D341Med (cell line): ENCODE data around the gene SPATA2.
"Not testable (repeated sequence)": the region's sequence is repeated elsewhere in the genome, so short reads cannot be mapped to it uniquely, and the experiment has no call there.

Experiments used
- DNase-seq: peaks from one replicate; pipeline ENCODE4 v3.0.0; 2012; ENCODE audit warnings: low spot score

Gene SPATA2

DNA sequence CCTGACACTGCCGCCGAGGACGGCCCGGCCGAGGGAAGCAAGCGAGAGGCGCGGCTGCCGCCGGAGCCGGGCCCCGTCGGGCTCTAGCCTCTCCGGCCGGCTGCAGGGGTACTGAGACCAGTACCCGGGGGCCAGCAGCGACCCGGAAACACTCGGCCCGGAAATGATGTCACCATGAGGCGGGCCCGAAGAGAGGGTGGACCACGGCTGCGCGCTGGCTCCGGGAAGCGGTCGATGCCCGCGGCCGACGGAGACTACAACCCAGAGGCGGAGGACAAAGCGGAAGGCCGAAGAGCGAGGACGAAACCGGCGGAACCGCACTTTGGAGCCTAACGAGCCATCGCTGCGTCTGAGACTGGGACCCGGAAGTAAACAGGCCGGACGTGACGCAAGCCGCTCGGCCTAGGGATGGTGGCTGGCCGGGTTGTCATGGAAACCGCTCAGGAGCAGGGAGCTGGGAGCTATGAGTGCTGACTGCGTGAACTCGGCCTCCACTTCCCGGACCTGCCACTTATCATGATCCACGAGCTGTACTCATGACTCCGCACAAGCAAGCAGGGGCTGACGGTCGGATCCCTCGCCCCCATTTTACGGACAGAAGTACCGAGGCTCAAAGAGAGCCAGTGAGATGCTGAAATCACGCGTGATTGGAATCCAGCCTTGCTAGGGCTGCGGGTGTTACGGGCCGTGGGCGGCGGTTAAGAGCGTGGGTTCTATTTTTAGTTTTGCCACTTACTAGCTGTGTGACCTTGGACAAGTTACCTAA is at the start of gene SPATA2:
Gene SPATA2, minus strand, starts transcription at position 150 of the 766 bp plus-strand sequence. CDS start 7,039 bp downstream, outside the sequence.
- DNase-seq = peak; percentile 97

- no peak for DNase-seq
Measured at GRCh38 chr20:49961413-49961812, 46.1 kb upstream of the SPATA2 start.

GRCh38 chr20:49957089-49957938 is 42.0 kb upstream of the SPATA2 start:
- DNase-seq = not testable (repeated sequence)

DNA sequence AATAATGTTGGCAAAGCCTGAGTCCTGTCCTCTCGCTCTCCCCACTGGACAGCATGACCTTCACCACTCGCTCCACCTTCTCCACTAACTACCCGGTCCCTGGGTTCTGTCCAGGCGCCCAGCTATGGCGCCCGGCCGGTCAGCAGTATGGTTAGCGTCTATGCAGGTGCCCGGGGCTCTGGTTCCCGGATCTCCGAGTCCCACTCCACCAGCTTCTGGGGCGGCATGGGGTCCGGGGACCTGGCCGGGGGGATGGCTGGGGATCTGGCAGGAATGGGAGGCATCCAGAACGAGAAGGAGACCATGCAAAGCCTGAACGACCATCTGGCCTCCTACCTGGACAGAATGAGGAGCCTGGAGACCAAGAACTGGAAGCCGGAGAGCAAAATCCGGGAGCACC is 41.4 kb upstream of the SPATA2 start:
- no peak for DNase-seq

GRCh38 chr20:49955830-49956396 is 40.6 kb upstream of the SPATA2 start:
- not testable (repeated sequence) for DNase-seq

DNA sequence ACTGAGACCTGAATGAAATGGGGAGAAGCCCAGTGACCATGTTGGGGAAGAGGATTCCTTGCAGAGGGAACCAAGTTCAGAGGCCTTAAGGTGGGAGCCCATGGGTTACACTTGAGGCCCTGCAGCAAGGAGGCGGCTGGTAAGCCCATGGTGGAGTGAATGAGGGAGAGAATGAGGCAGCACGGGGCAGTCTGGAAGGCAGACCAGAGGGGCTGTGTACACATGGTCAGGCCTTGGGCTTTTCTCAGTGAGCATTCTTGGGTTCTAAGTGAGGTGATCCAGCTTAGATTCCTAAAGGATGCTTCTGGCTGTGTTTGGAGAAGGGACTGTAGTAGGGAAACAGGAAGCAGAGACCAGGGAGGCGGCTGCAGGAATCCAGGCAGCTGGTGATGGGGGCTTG is 39.8 kb upstream of the SPATA2 start:
- DNase-seq = no peak

- DNase-seq = no peak
Measured at GRCh38 chr20:49951151-49951550, 35.8 kb upstream of the SPATA2 start.

GRCh38 chr20:49948809-49949507 is 33.6 kb upstream of the SPATA2 start:
- DNase-seq = no peak

- DNase-seq = no peak
Measured at GRCh38 chr20:49948178-49948577, 32.8 kb upstream of the SPATA2 start.

- DNase-seq = no peak
Measured at GRCh38 chr20:49945701-49946477, 30.6 kb upstream of the SPATA2 start.

DNA sequence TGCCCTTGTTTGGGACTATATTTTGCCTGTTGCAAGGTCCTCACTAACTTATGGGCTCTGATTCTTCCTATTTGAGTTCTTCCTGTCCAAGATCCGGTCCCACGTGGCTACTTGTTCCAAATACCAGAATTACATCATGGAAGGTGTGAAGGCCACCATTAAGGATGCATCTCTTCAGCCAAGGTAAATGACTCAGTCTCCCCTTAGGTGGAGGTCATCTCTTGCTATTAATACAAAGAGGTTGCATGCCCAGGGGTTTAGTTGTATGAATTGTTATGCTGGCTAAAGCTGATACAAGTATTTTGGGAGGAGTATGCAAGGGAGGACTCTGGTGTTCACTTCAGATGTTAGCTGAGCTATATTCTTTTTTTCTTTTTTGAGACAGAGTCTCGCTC is 30.0 kb upstream of the SPATA2 start:
- DNase-seq = no peak

GRCh38 chr20:49942942-49943341 is 27.6 kb upstream of the SPATA2 start:
- DNase-seq = no peak

- DNase-seq = no peak
Measured at GRCh38 chr20:49942303-49942702, 27.0 kb upstream of the SPATA2 start.

- no peak for DNase-seq
Measured at GRCh38 chr20:49941456-49941855, 26.1 kb upstream of the SPATA2 start.

DNA sequence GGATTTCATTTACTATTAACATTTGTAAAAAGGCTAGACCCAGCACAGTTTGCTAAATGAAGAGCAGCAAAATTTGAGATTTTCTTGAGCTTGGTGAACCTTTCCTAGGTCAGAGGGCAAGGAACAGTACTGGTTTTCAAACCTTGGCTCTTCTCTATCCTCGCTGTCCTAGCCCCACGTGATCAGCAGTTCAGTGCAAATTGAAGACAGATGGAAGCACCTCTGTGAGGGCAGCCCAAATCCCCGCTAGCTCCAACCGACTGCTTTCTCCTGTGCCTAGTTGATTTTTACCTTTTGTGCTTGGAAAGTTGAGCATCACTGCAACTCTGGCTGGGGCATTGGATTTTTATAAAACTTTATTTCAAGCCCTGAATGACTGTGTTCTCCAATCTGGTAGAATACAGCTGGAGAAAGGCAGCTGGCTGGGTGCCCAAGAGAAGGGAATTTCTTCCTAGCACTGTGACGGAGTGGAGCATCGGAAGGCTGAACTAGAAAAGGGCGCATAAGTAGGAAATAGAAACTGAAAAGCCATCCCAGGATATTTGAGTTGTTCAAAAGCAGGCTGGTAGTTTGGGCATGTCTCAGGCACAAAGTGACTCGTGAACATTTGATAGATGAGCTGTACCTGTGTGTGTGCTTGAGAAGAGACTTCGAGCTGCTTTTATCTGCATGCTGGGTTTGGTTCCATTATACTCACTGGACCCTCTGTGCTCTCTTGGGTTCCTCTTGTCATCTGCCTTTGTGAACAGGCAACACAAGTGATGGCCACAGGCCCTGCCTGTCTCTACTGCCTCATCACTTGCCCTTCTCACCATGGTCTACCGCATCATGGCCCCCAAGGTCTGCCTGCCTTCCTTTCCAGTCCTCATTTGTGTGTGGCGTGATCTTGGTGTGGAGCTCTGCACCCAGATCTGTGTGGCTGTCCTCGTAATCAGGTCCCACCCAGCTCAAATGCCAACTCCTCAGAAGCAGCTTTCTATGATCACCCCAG is 23.1 kb upstream of the SPATA2 start:
- DNase-seq = peak; percentile 61

- DNase-seq = no peak
Measured at GRCh38 chr20:49937027-49937929, 21.9 kb upstream of the SPATA2 start.

DNA sequence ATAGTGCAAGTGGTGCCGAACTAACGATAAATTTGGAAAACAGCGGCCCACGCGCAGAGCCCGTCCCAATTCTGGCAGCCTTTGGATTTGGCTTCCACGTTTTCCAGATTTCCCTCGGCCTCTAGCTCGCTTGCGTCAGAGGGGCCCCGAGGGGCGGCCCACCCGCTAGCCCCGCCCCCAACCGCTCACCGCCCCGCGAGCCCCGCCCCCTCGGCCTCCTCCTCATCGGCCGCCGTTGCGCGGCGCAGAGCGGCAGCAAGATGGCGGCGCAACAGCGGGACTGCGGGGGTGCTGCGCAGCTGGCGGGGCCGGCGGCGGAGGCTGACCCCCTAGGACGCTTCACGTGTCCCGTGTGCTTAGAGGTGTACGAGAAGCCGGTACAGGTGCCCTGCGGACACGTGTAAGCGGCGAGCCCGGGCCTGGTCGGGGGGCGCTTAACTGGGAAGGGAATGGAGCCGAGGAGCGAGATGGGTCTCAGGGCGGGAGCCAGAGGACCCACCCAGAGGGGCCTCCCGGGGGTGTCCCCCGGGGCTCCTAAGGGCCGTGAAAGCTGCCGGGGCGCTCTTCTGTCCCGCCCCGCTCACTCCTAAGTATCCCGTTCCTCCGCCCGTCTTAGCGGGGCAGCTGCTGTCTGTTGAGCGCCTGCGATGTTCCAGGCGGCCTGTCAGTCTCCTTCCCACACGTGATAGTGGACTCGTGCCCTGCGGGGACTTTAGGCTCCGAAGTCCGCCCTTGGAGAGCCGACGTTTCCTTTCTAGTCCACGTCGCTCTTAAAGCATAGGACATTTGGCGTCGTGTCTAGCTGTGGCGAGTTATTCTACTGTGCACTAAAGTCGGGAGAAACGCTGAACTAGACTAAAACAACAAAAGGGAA is 21.1 kb upstream of the SPATA2 start, which contains the start of gene RNF114:
Gene RNF114, plus strand, starts transcription at position 245 of the 874 bp plus-strand sequence. Its CDS starts 16 bp downstream, at position 261.
- peak; percentile 99 for DNase-seq

DNA sequence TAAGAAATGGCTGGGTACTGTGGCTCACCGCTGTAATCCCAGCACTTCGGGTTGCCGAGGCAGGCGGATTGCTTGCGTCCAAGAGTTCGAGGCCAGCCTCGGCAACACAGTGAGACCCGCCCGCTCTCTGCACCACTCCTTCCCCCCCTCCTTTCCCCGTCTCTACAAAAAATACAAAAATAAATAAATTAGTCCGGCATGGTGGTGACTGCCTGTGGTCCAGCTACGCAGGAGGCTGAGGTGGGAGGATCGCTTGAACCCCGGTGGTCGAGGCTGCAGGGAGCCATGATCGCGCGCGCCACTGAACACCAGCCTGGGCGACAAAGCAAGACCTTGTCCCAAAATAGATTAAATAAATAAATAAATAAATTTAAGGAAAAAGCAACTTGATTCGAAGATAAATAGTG is 20.4 kb upstream of the SPATA2 start:
- no peak for DNase-seq
